Activated CD4-positive, alpha-beta T cell treated with anti-CD3 and anti-CD28 coated beads for 24 hours (primary cell): Measurements from ENCODE around the gene LMF1.

Experiments used
- DNase-seq, 2 donors: peaks; one replicate each; pipeline ENCODE4 v3.0.0-alpha.2; 2020; ENCODE audit warnings: low read depth in 2 of 2

The LMF1 gene

GRCh38 chr16:1002399-1003166 is 31.8 kb upstream of the LMF1 start:
- peak; percentile 75 to 80 for DNase-seq

DNA sequence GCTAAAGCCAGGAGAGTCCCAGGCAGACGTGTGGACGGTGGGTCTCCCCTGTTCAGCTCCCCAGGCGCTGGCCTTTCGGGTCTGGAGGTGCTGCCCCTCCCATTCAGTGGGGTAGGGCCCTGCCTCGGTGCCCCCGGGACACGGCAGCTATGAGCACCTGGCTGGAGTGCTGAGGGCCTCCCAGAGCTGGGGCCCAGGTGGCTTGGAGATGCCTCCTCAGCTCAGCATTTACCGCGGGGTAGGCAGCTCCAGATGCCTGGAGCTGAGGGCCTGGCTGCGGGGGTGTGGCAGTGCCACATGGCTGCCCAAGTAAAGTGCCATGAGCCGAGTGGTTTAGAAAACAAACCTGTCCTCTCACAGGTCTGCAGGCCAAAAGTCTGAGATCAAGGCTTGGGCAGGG is 30.3 kb upstream of the LMF1 start:
- no peak for DNase-seq

DNA sequence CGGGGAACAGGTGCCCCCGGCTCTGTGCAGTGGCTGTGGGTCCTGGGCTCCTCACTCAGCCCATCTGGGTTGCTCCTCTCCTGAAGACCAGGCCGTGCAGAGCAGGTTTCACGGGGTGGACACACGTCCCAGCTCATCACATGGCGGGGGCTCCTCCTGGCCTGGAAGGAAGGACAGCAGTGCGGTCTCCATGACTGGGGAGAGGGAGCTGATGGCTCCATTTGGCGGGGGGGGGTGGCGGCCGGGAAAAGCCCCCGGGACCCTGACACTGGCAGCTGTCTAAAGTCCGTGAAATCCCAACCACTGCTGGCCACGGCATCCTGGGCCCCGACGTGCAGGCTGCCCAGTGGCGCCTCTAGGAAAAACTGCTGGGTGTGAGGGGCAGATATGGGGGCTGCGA is 29.8 kb upstream of the LMF1 start:
- DNase-seq, result no peak

DNA sequence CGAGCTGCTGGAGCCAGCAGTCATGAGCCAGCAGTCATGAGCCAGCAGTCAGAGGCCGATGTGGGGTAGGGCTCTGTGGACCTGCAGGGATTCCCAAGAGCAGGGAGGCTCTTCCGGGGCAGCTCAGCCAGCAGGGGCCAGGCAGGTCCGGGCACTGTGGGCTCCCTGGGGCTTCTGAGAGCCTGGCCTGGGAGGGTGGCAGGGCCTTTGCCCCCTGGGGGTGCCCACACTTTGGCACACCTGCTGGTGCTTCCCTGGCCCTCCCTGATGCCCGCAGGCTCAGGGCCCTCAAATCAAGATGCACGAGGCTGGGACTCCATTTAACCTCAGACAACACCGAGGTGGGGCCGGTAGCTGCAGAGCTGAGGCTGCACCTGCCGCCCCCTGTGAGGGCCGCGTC is 28.9 kb upstream of the LMF1 start:
- DNase-seq, result no peak

DNA sequence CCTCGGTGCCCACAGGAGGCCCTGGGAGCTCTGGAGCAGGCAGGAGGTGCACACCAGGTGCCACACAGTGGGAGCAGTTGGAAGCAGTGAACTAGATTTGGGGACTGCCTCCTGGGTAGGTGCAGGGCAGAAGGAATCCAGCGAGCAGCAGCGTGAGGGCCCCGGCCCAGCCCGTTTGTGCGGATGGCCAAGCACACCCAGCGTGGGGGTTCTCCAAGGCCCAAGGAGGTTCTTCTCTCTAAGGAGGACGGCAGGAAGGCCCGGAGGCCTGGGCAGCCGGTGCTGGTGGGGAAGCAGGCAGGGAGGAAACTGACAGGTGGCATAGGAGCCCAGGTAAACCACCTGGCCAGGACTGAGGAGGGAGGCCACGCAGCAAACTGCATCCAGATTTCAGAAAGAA is 27.8 kb upstream of the LMF1 start:
- DNase-seq, result no peak

DNA sequence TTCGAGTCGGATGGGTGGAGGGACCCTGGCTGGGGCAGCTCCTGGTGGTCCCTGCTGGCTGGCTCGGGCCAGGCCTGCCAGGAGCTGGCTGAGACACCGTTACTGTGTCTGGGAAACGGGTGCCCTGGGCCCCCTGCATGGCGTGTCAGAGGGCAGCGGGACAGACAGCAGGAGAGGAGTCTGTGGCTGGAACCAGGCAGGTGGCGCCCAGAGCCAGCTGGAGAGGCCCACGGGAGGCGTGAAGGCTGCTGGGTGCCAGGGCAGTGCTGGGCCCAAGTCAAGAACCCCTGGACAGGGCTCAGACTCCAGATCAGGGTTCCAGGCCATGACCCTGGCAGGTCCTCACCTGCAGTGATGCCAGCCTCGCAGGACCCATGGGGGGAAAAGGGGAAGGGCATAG is 27.4 kb upstream of the LMF1 start:
- no peak for DNase-seq

DNA sequence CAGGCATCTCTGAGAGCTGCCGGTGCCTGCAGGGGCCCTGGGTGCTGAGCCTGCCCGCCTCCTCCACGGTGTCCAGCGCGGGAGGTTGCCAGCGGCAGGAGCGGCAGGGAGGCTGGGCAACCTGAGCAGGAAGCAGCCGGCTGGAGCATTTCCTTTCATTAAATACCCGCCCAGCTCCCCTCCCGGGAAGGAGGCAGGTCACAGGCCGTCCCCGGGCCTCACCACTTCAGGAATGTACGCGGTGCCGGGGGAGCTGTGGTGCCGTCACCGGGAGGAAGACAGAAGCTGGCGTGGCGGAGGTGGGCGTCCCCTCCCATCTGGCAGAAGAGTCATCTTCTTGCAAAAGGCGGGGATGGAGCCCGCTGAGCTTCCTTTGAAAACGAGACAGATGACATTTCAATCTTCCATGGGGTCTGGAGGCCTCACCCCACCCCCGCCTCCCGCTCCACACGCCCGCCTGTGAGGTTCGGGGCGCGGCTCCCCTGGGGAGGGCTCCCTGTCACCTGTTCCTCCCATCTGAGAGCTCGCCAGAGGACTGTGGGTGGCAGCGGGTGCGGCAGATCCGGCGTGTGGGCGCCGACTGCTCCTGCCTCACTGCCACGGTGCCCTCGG is 26.8 kb upstream of the LMF1 start:
- peak; percentile 31 to 42 for DNase-seq

GRCh38 chr16:996681-997080 is 25.9 kb upstream of the LMF1 start:
- DNase-seq, result no peak

DNA sequence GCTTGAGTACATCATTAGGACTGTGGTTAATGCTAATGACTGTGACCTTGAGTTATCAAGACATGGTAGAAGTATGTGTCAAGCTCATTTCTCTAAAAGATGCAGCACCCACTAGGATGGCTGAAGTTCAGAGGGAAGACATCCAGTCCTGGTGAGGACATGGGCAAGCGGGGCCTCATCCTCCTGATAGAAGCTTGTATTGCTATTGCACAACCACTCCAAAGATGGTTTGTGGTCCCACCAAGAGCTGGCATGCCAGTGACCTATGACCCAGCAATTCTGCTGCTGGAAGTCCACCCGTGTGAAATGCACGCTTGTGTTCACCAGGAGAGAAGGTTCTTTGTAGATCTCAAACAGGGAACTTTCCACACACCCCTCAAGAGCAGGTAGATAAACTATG is 25.0 kb upstream of the LMF1 start:
- no peak for DNase-seq

GRCh38 chr16:995087-995486 is 24.3 kb upstream of the LMF1 start:
- DNase-seq, result no peak

GRCh38 chr16:993731-994130 is 22.9 kb upstream of the LMF1 start:
- DNase-seq, result no peak

- no peak for DNase-seq
Observed at GRCh38 chr16:991773-992172, 21.0 kb upstream of the LMF1 start.

- DNase-seq, result no peak
Observed at GRCh38 chr16:991345-991744, 20.6 kb upstream of the LMF1 start.

- no peak for DNase-seq
Observed at GRCh38 chr16:990516-991291, 19.9 kb upstream of the LMF1 start.

DNA sequence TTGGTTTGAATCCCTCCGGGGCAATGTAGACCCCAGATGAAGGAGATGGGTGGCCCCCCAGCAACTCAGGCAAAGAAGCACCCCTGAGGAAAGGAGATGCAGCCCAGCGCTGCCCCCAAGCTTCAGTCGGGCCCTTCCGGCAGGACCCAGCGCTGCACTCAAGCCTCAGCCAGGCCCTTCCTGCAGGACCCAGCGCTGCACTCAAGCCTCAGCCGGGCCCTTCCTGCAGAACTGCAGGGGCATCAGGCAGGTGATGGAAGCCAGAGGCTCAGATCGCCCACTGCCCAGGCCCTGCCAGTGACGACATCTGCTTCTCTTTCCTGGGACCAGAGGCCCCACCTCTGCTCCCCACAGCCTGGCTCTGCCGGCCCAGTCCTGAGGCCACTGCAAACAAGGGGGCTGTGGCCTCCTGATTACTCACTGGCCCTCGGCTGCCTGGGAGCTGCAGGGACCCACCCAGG is 18.6 kb upstream of the LMF1 start:
- DNase-seq, result no peak

GRCh38 chr16:988471-989353 is 17.9 kb upstream of the LMF1 start:
- no peak for DNase-seq

DNA sequence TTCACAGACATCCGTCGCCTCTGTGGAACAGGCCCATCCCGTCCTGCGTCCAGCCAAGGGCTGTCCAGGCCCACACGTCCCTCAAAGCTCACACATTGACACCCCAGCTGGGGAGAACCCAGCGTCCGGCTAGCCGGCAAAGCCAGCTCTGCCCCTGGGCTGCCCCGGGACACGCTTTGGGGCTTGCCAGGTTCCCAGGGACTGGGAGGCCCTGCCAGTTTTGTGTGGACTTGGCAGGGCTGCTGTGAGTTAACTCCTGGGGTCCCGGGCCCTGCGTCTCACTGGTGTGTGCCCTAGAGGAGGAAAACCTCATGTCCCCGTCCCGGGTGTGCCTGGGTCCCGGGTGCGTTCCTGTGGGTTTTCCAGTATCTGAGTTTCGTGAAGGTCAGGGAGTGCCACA is 17.1 kb upstream of the LMF1 start:
- no peak for DNase-seq

DNA sequence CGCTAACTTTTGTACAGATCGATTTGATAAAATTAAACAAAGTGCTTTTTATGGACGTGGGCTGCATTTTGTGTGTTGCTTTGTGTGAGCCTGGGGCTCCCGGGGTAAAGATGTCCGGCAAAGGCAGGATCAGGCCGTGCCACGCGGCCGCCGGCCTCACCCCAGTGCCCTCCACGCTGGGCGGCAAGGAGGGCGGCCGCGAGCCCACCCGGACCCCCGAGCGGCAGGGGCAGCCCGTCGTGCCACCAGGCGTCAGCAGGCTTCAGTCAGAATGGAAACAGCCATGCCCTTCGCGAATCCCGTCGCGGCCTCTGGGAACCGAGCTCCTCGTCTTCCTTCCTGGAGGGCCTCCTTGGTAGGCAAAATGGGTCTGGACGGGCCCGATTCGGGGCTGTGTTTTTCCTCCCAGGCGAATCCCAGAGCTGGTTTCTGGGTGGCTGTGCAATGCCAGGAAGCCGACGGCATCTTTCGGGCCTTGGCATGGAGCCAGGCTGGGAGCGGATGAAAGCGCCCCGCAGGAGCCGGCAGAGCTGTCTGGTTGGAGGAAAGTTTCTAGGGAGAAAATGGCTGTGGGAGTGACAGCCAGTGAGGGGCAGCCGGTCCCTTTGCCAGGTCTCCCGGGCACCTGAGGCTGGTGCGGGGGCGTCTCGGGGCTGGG is 16.3 kb upstream of the LMF1 start:
- DNase-seq, result no peak

DNA sequence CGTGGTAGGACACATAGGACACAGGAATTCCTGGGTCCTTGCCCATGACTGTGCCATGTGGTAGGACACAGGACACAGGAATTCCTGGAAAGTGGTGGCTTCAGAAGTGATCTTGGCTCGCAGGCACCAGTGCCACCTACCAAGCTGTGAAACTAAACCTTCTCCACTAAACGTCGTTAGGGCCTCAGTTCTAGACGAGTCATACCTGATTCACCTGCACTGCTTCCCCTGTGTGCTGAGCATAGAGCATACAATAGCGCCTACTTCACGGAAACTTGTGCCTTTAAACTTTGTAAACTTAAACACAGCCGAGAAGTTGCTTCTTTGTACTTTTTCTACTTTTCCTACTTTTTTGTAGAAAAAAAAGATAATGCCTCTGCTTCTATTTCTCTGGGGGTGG is 15.6 kb upstream of the LMF1 start:
- no peak for DNase-seq

DNA sequence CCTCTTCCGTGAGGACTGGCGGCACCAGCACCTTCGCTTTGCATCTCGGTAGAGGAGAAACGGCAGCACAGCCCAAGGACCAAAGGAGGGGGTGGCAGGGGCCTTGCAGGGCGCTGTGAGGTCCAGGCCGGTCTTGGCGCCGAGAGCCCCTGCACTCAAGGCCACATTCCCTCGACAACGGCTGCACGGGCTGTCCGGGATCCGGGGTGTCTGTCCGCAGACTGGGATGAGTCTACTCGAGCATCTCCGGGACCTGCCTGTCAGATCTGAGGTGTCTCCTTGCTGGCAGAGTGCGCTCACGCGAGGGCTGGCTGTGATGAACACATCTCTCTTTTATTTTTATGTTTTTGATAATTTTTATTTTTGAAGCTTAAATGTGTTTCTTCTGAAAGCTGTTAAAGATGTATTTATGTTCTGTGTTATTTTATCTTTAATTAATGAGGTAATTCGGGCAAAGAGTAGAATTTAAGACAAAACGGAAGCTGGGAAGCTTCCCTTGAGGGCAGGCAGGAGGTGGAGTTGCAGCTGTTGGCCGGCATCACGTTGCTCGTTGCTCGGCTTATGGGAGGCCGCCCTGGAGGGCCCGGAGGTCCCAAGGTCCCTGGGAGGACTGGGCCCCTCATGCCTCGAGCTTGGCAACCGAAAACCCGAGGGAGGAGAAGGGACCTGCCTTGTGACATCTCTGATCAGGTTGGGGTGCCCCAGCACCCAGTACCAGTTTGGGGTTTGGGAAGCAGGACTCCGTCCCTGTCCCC is 15.0 kb upstream of the LMF1 start:
- no peak for DNase-seq
